ENCODE results near the gene IPO9. TPM values are rescaled to one million over a fixed set of nuclear protein-coding genes. Genes with fewer than 3 reads are reported as not detected.

Gene IPO9
- total RNA-seq, 5 donors from 2014 or later (not counting 1 experiment from before 2014, with no cell fraction given), result 28.2 to 39.9 (median 36.9) TPM

GRCh38 chr1:201840490-201840889, 11.5 kb downstream of the IPO9 start:
- Histone ChIP-seq H3K36me3 (ENCODE audit: control insufficient read depth in 2 of 2, extremely low read depth in 1 of 2, insufficient read depth in 1 of 2, low read length in 1 of 2) (peaks cover 0 to 10% of the 10 kb centered on the region in 2 donors), H3K27ac (ENCODE audit: low read length) (no peak overlapping the region), H3K4me3 (ENCODE audit: control insufficient read depth in 1 of 2, extremely low read depth in 1 of 2, low read length in 1 of 2) (no peak overlapping the region), H3K9me3 (no peaks in the 10 kb centered on the region), H3K4me1 (ENCODE audit: control insufficient read depth in 1 of 2, extremely low read depth in 1 of 2, insufficient read depth in 2 of 2, low read length in 2 of 2) (peaks cover 0 to 3% of the 10 kb centered on the region in 2 experiments), H3K27me3 (replicated peaks in 1 of 2; ENCODE audit: control insufficient read depth in 2 of 2, extremely low read depth in 1 of 2, insufficient read depth in 2 of 2, low read length in 1 of 2) (no peaks in the 10 kb centered on the region)
- no peak overlapping the region for H3K4me3 Mint-ChIP-seq
- H3K27ac Mint-ChIP-seq, result no peak overlapping the region
- ChIA-PET POLR2A (no interaction called here), CTCF (interaction anchor here in 1 of 2 donors (1.2 kb wide), 1 partner anchor 11 kb away, joined by 6 read pairs; the partner anchor contains the start of gene IPO9)
- H3K9me3 Mint-ChIP-seq, result no peaks in the 10 kb centered on the region
- H3K36me3 Mint-ChIP-seq, result peaks cover 15% of the 10 kb centered on the region
- peaks cover 51 to 55% (median 52%) of the 10 kb centered on the region in 3 donors for H3K4me1 Mint-ChIP-seq
- DNase-seq (no peak), ATAC-seq (replicated peaks in 1 of 4) (no peak)
- H3K27me3 Mint-ChIP-seq, result no peaks in the 10 kb centered on the region
- no CpG with 5 or more reads among the region's 1 CpG for WGBS (ENCODE audit: insufficient coverage)

- no peaks in the 10 kb centered on the region for H3K9me3 ChIP-seq
- ATAC-seq (replicated peaks in 1 of 4) (no peak), DNase-seq (no peak)
- no peak overlapping the region for H3K27ac ChIP-seq (ENCODE audit: low read length)
- no peaks in the 10 kb centered on the region for H3K27me3 Mint-ChIP-seq
- WGBS (ENCODE audit: insufficient coverage), result 71% methylated on average over 1 of the region's 2 CpGs
- H3K27me3 ChIP-seq (replicated peaks in 1 of 2; ENCODE audit: control insufficient read depth in 2 of 2, extremely low read depth in 1 of 2, insufficient read depth in 2 of 2, low read length in 1 of 2), result no peaks in the 10 kb centered on the region
- no peak overlapping the region for H3K4me3 ChIP-seq (ENCODE audit: control insufficient read depth in 1 of 2, extremely low read depth in 1 of 2, low read length in 1 of 2)
- peaks cover 0 to 10% of the 10 kb centered on the region in 2 donors for H3K36me3 ChIP-seq (ENCODE audit: control insufficient read depth in 2 of 2, extremely low read depth in 1 of 2, insufficient read depth in 1 of 2, low read length in 1 of 2)
- H3K27ac Mint-ChIP-seq, result no peak overlapping the region
- H3K9me3 Mint-ChIP-seq, result no peaks in the 10 kb centered on the region
- H3K4me3 Mint-ChIP-seq, result no peak overlapping the region
- POLR2A ChIA-PET, result no interaction called here
- CTCF ChIA-PET, result interaction anchor here in 1 of 2 donors (1.2 to 1.3 kb wide), 2 partner anchors 12 to 14 kb away, joined by 3 to 6 read pairs; partner anchors contain the start of gene IPO9
- peaks cover 11% of the 10 kb centered on the region for H3K36me3 Mint-ChIP-seq
- peaks cover 0 to 3% of the 10 kb centered on the region in 2 experiments for H3K4me1 ChIP-seq (ENCODE audit: control insufficient read depth in 1 of 2, extremely low read depth in 1 of 2, insufficient read depth in 2 of 2, low read length in 2 of 2)
- H3K4me1 Mint-ChIP-seq, result peaks cover 51 to 55% (median 52%) of the 10 kb centered on the region in 3 donors
Observed at GRCh38 chr1:201841265-201841912, 12.4 kb downstream of the IPO9 start.

- ATAC-seq (replicated peaks in 1 of 4) (no peak), DNase-seq (no peak)
- Histone ChIP-seq H3K9me3 (no peaks in the 10 kb centered on the region), H3K27ac (ENCODE audit: low read length) (no peak overlapping the region), H3K4me3 (ENCODE audit: control insufficient read depth in 1 of 2, extremely low read depth in 1 of 2, low read length in 1 of 2) (no peak overlapping the region), H3K4me1 (ENCODE audit: control insufficient read depth in 1 of 2, extremely low read depth in 1 of 2, insufficient read depth in 2 of 2, low read length in 2 of 2) (peaks cover 0 to 3% of the 10 kb centered on the region in 2 experiments), H3K36me3 (ENCODE audit: control insufficient read depth in 2 of 2, extremely low read depth in 1 of 2, insufficient read depth in 1 of 2, low read length in 1 of 2) (peaks cover 3 to 9% of the 10 kb centered on the region in 2 donors), H3K27me3 (replicated peaks in 1 of 2; ENCODE audit: control insufficient read depth in 2 of 2, extremely low read depth in 1 of 2, insufficient read depth in 2 of 2, low read length in 1 of 2) (no peaks in the 10 kb centered on the region)
- Mint-ChIP-seq H3K27me3 (no peaks in the 10 kb centered on the region), H3K27ac (no peak overlapping the region), H3K4me1 (peaks cover 45 to 48% (median 45%) of the 10 kb centered on the region in 3 donors), H3K9me3 (no peaks in the 10 kb centered on the region), H3K4me3 (no peak overlapping the region), H3K36me3 (peaks cover 13% of the 10 kb centered on the region)
- ChIA-PET POLR2A (no interaction called here), CTCF (interaction anchor here in 1 of 2 donors (1.2 to 1.6 kb wide), 2 partner anchors 13 to 21 kb away, joined by 4 to 5 read pairs; partner anchors contain the start of gene IPO9)
- WGBS (ENCODE audit: insufficient coverage), result no CpG with 5 or more reads among the region's 2 CpGs
Observed at GRCh38 chr1:201842472-201843027, 13.6 kb downstream of the IPO9 start.

GRCh38 chr1:201845331-201846083, 16.6 kb downstream of the IPO9 start:
- H3K4me3 ChIP-seq (ENCODE audit: control insufficient read depth in 1 of 2, extremely low read depth in 1 of 2, low read length in 1 of 2), result no peak overlapping the region
- no peak overlapping the region for H3K27ac ChIP-seq (ENCODE audit: low read length)
- H3K27me3 ChIP-seq (replicated peaks in 1 of 2; ENCODE audit: control insufficient read depth in 2 of 2, extremely low read depth in 1 of 2, insufficient read depth in 2 of 2, low read length in 1 of 2), result no peaks in the 10 kb centered on the region
- Mint-ChIP-seq H3K27me3 (no peaks in the 10 kb centered on the region), H3K27ac (no peak overlapping the region), H3K4me3 (no peak overlapping the region), H3K36me3 (peaks cover 24% of the 10 kb centered on the region), H3K4me1 (peaks cover 33 to 36% (median 36%) of the 10 kb centered on the region in 3 donors), H3K9me3 (no peaks in the 10 kb centered on the region)
- peaks cover 3 to 32% of the 10 kb centered on the region in 2 donors for H3K36me3 ChIP-seq (ENCODE audit: control insufficient read depth in 2 of 2, extremely low read depth in 1 of 2, insufficient read depth in 1 of 2, low read length in 1 of 2)
- H3K9me3 ChIP-seq, result no peaks in the 10 kb centered on the region
- no peaks in the 10 kb centered on the region for H3K4me1 ChIP-seq (ENCODE audit: control insufficient read depth in 1 of 2, extremely low read depth in 1 of 2, insufficient read depth in 2 of 2, low read length in 2 of 2)
- ATAC-seq (replicated peaks in 1 of 4) (no peak), DNase-seq (no peak)
- WGBS (ENCODE audit: insufficient coverage), result no CpG with 5 or more reads among the region's 2 CpGs
- ChIA-PET POLR2A (no interaction called here), CTCF (no interaction called here)

GRCh38 chr1:201847150-201847549, 18.2 kb downstream of the IPO9 start:
- Histone ChIP-seq H3K36me3 (ENCODE audit: control insufficient read depth in 2 of 2, extremely low read depth in 1 of 2, insufficient read depth in 1 of 2, low read length in 1 of 2) (peaks cover 4 to 46% of the 10 kb centered on the region in 2 donors), H3K4me1 (ENCODE audit: control insufficient read depth in 1 of 2, extremely low read depth in 1 of 2, insufficient read depth in 2 of 2, low read length in 2 of 2) (no peaks in the 10 kb centered on the region), H3K9me3 (no peaks in the 10 kb centered on the region), H3K27ac (ENCODE audit: low read length) (no peak overlapping the region), H3K4me3 (ENCODE audit: control insufficient read depth in 1 of 2, extremely low read depth in 1 of 2, low read length in 1 of 2) (no peak overlapping the region), H3K27me3 (replicated peaks in 1 of 2; ENCODE audit: control insufficient read depth in 2 of 2, extremely low read depth in 1 of 2, insufficient read depth in 2 of 2, low read length in 1 of 2) (no peaks in the 10 kb centered on the region)
- Mint-ChIP-seq H3K27me3 (no peaks in the 10 kb centered on the region), H3K9me3 (no peaks in the 10 kb centered on the region), H3K4me1 (peaks cover 21 to 25% (median 21%) of the 10 kb centered on the region in 3 donors), H3K27ac (no peak overlapping the region), H3K36me3 (peaks cover 32% of the 10 kb centered on the region), H3K4me3 (no peak overlapping the region)
- POLR2A ChIA-PET, result interaction anchor here in 1 of 2 donors (0.6 kb wide), 1 partner anchor 8 kb away, joined by 3 read pairs; no protein-coding TSS in a partner anchor
- ATAC-seq (replicated peaks in 1 of 4) (no peak), DNase-seq (no peak)
- CTCF ChIA-PET, result interaction anchor here in 1 of 2 donors (0.5 kb wide), 1 partner anchor 335 kb away, joined by 3 read pairs; no protein-coding TSS in a partner anchor
- WGBS (ENCODE audit: insufficient coverage), result no CpG with 5 or more reads among the region's 1 CpG

- peaks cover 40% of the 10 kb centered on the region for H3K36me3 Mint-ChIP-seq
- Histone ChIP-seq H3K27me3 (replicated peaks in 1 of 2; ENCODE audit: control insufficient read depth in 2 of 2, extremely low read depth in 1 of 2, insufficient read depth in 2 of 2, low read length in 1 of 2) (no peaks in the 10 kb centered on the region), H3K4me1 (ENCODE audit: control insufficient read depth in 1 of 2, extremely low read depth in 1 of 2, insufficient read depth in 2 of 2, low read length in 2 of 2) (no peaks in the 10 kb centered on the region), H3K4me3 (ENCODE audit: control insufficient read depth in 1 of 2, extremely low read depth in 1 of 2, low read length in 1 of 2) (no peak overlapping the region), H3K27ac (ENCODE audit: low read length) (no peak overlapping the region), H3K9me3 (no peaks in the 10 kb centered on the region), H3K36me3 (ENCODE audit: control insufficient read depth in 2 of 2, extremely low read depth in 1 of 2, insufficient read depth in 1 of 2, low read length in 1 of 2) (peaks cover 11 to 56% of the 10 kb centered on the region in 2 donors)
- no peak for DNase-seq
- CTCF ChIA-PET, result interaction anchor here in 1 of 2 donors (0.6 to 0.7 kb wide), 2 partner anchors 12 to 461 kb away, joined by 3 to 4 read pairs; no protein-coding TSS in a partner anchor
- no peak overlapping the region for H3K4me3 Mint-ChIP-seq
- H3K27me3 Mint-ChIP-seq, result no peaks in the 10 kb centered on the region
- H3K27ac Mint-ChIP-seq, result no peak overlapping the region
- no peak for ATAC-seq (replicated peaks in 1 of 4)
- peaks cover 10 to 14% (median 12%) of the 10 kb centered on the region in 3 donors for H3K4me1 Mint-ChIP-seq
- H3K9me3 Mint-ChIP-seq, result no peaks in the 10 kb centered on the region
- 97% methylated on average over 4 of the region's 6 CpGs for WGBS (ENCODE audit: insufficient coverage)
- POLR2A ChIA-PET, result no interaction called here
Observed at GRCh38 chr1:201848230-201848629, 19.3 kb downstream of the IPO9 start.
